Large intestine (tissue), 3 donors: ENCODE measurements around the gene SLAIN2. TPM values are rescaled to one million over a fixed set of nuclear protein-coding genes. Genes with fewer than 3 reads are reported as not detected.

Experiments used
- DNase-seq, 2 donors: peaks; one replicate each; pipeline versions ENCODE4 v3.0.0 to v3.0.0-alpha.2; 2013
- H3K27ac ChIP-seq: one replicate; pipeline ENCODE4 v1.5.1; 2013; ENCODE audit warnings: low read length
- H3K27me3 ChIP-seq: 2 replicates; pipeline ENCODE4 v1.6.1; 2013; ENCODE audit warnings: low read length; ENCODE audit not compliant: control insufficient read depth, insufficient read depth
- H3K36me3 ChIP-seq: 2 replicates; pipeline ENCODE4 v1.6.1; 2013; ENCODE audit warnings: low read length; ENCODE audit not compliant: control insufficient read depth, insufficient read depth
- H3K4me1 ChIP-seq: one replicate; pipeline ENCODE4 v1.6.1; 2013; ENCODE audit warnings: low read length; ENCODE audit not compliant: control insufficient read depth, insufficient read depth
- H3K4me3 ChIP-seq: one replicate; pipeline ENCODE4 v1.5.1; 2013; ENCODE audit warnings: low read length
- H3K9me3 ChIP-seq: one replicate; pipeline ENCODE4 v1.6.1; 2013; ENCODE audit warnings: mild to moderate bottlenecking, low read depth, low read length, moderate library complexity; ENCODE audit not compliant: control insufficient read depth
- WGBS: methylation state at CpG from one replicate; pipeline ENCODE4 v1.1.5; 2013; ENCODE audit warnings: low lambda C conversion rate; ENCODE audit not compliant: insufficient coverage; 5-methylcytosine and 5-hydroxymethylcytosine counted together
- polyA plus RNA-seq: library from polyadenylated mRNA; unstranded; fragments of 120-200 nt; gene quantifications from one replicate; pipeline ENCODE4 v1.2.1, GENCODE V29; 2013

SLAIN2 gene
- polyA plus RNA-seq, 1 donor, result 38.7 TPM

GRCh38 chr4:48396043-48396442 is 54.7 kb downstream of the SLAIN2 start:
- Histone ChIP-seq H3K9me3 (no peaks in the 10 kb centered on the region), H3K27ac (no peak overlapping the region), H3K36me3 (peaks cover 28% of the 10 kb centered on the region), H3K4me1 (no peaks in the 10 kb centered on the region), H3K27me3 (no peaks in the 10 kb centered on the region), H3K4me3 (no peak overlapping the region)
- no peak for DNase-seq
- WGBS, result no CpG with 5 or more reads among the region's 1 CpG

GRCh38 chr4:48400416-48400815 is 59.1 kb downstream of the SLAIN2 start:
- Histone ChIP-seq H3K27me3 (no peaks in the 10 kb centered on the region), H3K9me3 (no peaks in the 10 kb centered on the region), H3K4me1 (no peaks in the 10 kb centered on the region), H3K27ac (no peak overlapping the region), H3K4me3 (no peak overlapping the region), H3K36me3 (peaks cover 27% of the 10 kb centered on the region)
- 100% methylated on average over 1 of the region's 6 CpGs for WGBS
- no peak for DNase-seq

- H3K9me3 ChIP-seq, result no peaks in the 10 kb centered on the region
- DNase-seq, result no peak
- no peak overlapping the region for H3K27ac ChIP-seq
- no CpG with 5 or more reads among the region's 5 CpGs for WGBS
- H3K36me3 ChIP-seq, result peaks cover 16% of the 10 kb centered on the region
- no peaks in the 10 kb centered on the region for H3K4me1 ChIP-seq
- H3K27me3 ChIP-seq, result no peaks in the 10 kb centered on the region
- no peak overlapping the region for H3K4me3 ChIP-seq
These were observed 62.0 kb downstream of the SLAIN2 start for GRCh38 chr4:48403358-48403757.

- no peaks in the 10 kb centered on the region for H3K4me1 ChIP-seq
- no peak overlapping the region for H3K4me3 ChIP-seq
- peaks cover 16% of the 10 kb centered on the region for H3K36me3 ChIP-seq
- H3K9me3 ChIP-seq, result no peaks in the 10 kb centered on the region
- no peak overlapping the region for H3K27ac ChIP-seq
- WGBS, result 100% methylated on average over 2 of the region's 9 CpGs
- no peaks in the 10 kb centered on the region for H3K27me3 ChIP-seq
- no peak for DNase-seq
These were observed 62.5 kb downstream of the SLAIN2 start for GRCh38 chr4:48403779-48404178.

GRCh38 chr4:48405924-48406323 is 64.6 kb downstream of the SLAIN2 start:
- H3K4me3 ChIP-seq, result no peak overlapping the region
- no peaks in the 10 kb centered on the region for H3K4me1 ChIP-seq
- no peak overlapping the region for H3K27ac ChIP-seq
- no peaks in the 10 kb centered on the region for H3K27me3 ChIP-seq
- H3K36me3 ChIP-seq, result peaks cover 25% of the 10 kb centered on the region
- WGBS, result 86% methylated on average over 2 of the region's 3 CpGs
- no peaks in the 10 kb centered on the region for H3K9me3 ChIP-seq
- no peak for DNase-seq

- no peak overlapping the region for H3K27ac ChIP-seq
- no peak for DNase-seq
- no peak overlapping the region for H3K4me3 ChIP-seq
- 100% methylated on average over 2 of the region's 4 CpGs for WGBS
- H3K36me3 ChIP-seq, result peaks cover 14% of the 10 kb centered on the region
- no peaks in the 10 kb centered on the region for H3K9me3 ChIP-seq
- no peaks in the 10 kb centered on the region for H3K27me3 ChIP-seq
- no peaks in the 10 kb centered on the region for H3K4me1 ChIP-seq
These were observed 67.9 kb downstream of the SLAIN2 start for GRCh38 chr4:48409203-48409602.

- no peaks in the 10 kb centered on the region for H3K27me3 ChIP-seq
- H3K4me1 ChIP-seq, result no peaks in the 10 kb centered on the region
- H3K36me3 ChIP-seq, result peaks cover 14% of the 10 kb centered on the region
- no peaks in the 10 kb centered on the region for H3K9me3 ChIP-seq
- no peak overlapping the region for H3K27ac ChIP-seq
- WGBS, result 70% methylated on average over 2 of the region's 7 CpGs
- H3K4me3 ChIP-seq, result no peak overlapping the region
- no peak for DNase-seq
These were observed 69.5 kb downstream of the SLAIN2 start for GRCh38 chr4:48410812-48411211.

GRCh38 chr4:48420144-48420543 is 78.8 kb downstream of the SLAIN2 start:
- Histone ChIP-seq H3K36me3 (peaks cover 29% of the 10 kb centered on the region), H3K27me3 (no peaks in the 10 kb centered on the region), H3K27ac (no peak overlapping the region), H3K4me1 (no peaks in the 10 kb centered on the region), H3K9me3 (no peaks in the 10 kb centered on the region), H3K4me3 (no peak overlapping the region)
- no peak for DNase-seq
- WGBS, result 100% methylated on average over 1 of the region's 6 CpGs

- Histone ChIP-seq H3K27ac (no peak overlapping the region), H3K4me1 (no peaks in the 10 kb centered on the region), H3K4me3 (no peak overlapping the region), H3K27me3 (no peaks in the 10 kb centered on the region), H3K9me3 (no peaks in the 10 kb centered on the region), H3K36me3 (peaks cover 29% of the 10 kb centered on the region)
- 100% methylated on average over 1 of the region's 2 CpGs for WGBS
- no peak for DNase-seq
These were observed 79.8 kb downstream of the SLAIN2 start for GRCh38 chr4:48421101-48421500.

- no peaks in the 10 kb centered on the region for H3K36me3 ChIP-seq
- H3K9me3 ChIP-seq, result no peaks in the 10 kb centered on the region
- no peaks in the 10 kb centered on the region for H3K4me1 ChIP-seq
- WGBS, result 83% methylated on average over 1 of the region's 2 CpGs
- no peaks in the 10 kb centered on the region for H3K27me3 ChIP-seq
- H3K27ac ChIP-seq, result no peak overlapping the region
- DNase-seq, result no peak
- H3K4me3 ChIP-seq, result no peak overlapping the region
These were observed 87.6 kb downstream of the SLAIN2 start for GRCh38 chr4:48428926-48429325.

- DNase-seq, result no peak
- Histone ChIP-seq H3K27me3 (no peaks in the 10 kb centered on the region), H3K27ac (no peak overlapping the region), H3K36me3 (no peaks in the 10 kb centered on the region), H3K4me3 (no peak overlapping the region), H3K9me3 (no peaks in the 10 kb centered on the region), H3K4me1 (no peaks in the 10 kb centered on the region)
- WGBS, result no CpG with 5 or more reads among the region's 1 CpG
These were observed 88.6 kb downstream of the SLAIN2 start for GRCh38 chr4:48429709-48430474.
